Endothelial cell of umbilical vein (primary cell): Measurements from ENCODE around the gene EXOC1. TPM values are rescaled to one million over a fixed set of nuclear protein-coding genes. Genes with fewer than 3 reads are reported as not detected.

Source experiments
- BruUV-seq: library from RNA; stranded (reverse); fragments of 400-500 nt; replicated peaks from 2 replicates; lab custom pipeline; 2021; lab: Mats Ljungman, UMichigan
- CTCF ChIA-PET: fragments of 300-600, 350-600 bp; sonication (Branson Sonifier 250); formaldehyde crosslinking; loops from one replicate; lab custom pipeline; 2021; ENCODE audit warnings: antibody characterized with exemption, inconsistent platforms; lab: Charles Lee
- POLR2A ChIA-PET: fragments of 300-600, 350-600 bp; sonication (Branson Sonifier 250); formaldehyde crosslinking; loops from one replicate; lab custom pipeline; 2021; ENCODE audit warnings: antibody characterized with exemption, inconsistent platforms; lab: Charles Lee
- DNase-seq: peaks from one replicate; pipeline ENCODE4 v3.0.0-alpha.2; 2011; ENCODE audit warnings: low read depth, low spot score
- FAIRE-seq: peaks from 2 replicates; lab custom pipeline; 2011; peaks lifted over from hg19 to GRCh38; lab: Jason Lieb, UNC
- H2AFZ ChIP-seq: 2 replicates; pipeline ENCODE4 v1.6.0; 2012; ENCODE audit warnings: low read depth, low read length, control low read depth, inconsistent platforms
- H3K27ac ChIP-seq: 2 replicates; pipeline ENCODE4 v1.5.1; 2011; ENCODE audit warnings: low read depth, mild to moderate bottlenecking, control low read depth, low read length, moderate library complexity; ENCODE audit not compliant: insufficient read depth
- H3K27me3 ChIP-seq, 2 experiments: 2 replicates each; pipeline versions ENCODE4 v1.6.0 to v1.6.1; 2011; ENCODE audit warnings: low read length in 2 of 2, mixed read lengths in 1 of 2; ENCODE audit not compliant: control insufficient read depth in 2 of 2, insufficient read depth in 2 of 2
- H3K36me3 ChIP-seq, 2 experiments: 2 replicates in 1 of 2; 3 replicates in 1 of 2; pipeline ENCODE4 v1.5.1; 2011; ENCODE audit warnings: low read length in 2 of 2, mild to moderate bottlenecking in 1 of 2, moderate library complexity in 1 of 2; ENCODE audit not compliant: control insufficient read depth in 2 of 2, insufficient read depth in 2 of 2; ENCODE audit errors: extremely low read depth in 1 of 2
- H3K4me1 ChIP-seq: 3 replicates; pipeline ENCODE4 v1.5.1; 2011; ENCODE audit warnings: mild to moderate bottlenecking, low read length; ENCODE audit not compliant: control insufficient read depth, insufficient read depth; ENCODE audit errors: extremely low read depth
- H3K4me2 ChIP-seq: 2 replicates; pipeline ENCODE4 v1.6.1; 2011; ENCODE audit warnings: low read length, control low read depth, mixed read lengths; ENCODE audit not compliant: insufficient read depth
- H3K4me3 ChIP-seq, 3 experiments: fragments of 200-600 bp in 1 of 3; sonication (generic), shearing (Covaris generic) in 1 of 3; replicated peaks in 1 of 3; 2 replicates each; pipeline ENCODE4 v1.5.1; 2011 to 2016; ENCODE audit warnings: control low read depth in 3 of 3, low read length in 3 of 3, mild to moderate bottlenecking in 2 of 3, inconsistent platforms in 1 of 3, low read depth in 1 of 3, moderate library complexity in 1 of 3; ENCODE audit not compliant: insufficient read depth in 1 of 3
- H3K79me2 ChIP-seq: 2 replicates; pipeline ENCODE4 v1.6.0; 2012; ENCODE audit warnings: low read length, inconsistent platforms; ENCODE audit not compliant: control insufficient read depth, insufficient read depth
- H3K9ac ChIP-seq: replicated peaks from 2 replicates; pipeline ENCODE3; 2011; ENCODE audit warnings: low read length, control low read depth; ENCODE audit not compliant: insufficient read depth; ENCODE audit errors: extremely low read depth
- H3K9me1 ChIP-seq: replicated peaks from 3 replicates; pipeline ENCODE4 v1.6.0; 2011; ENCODE audit warnings: mild to moderate bottlenecking, low read length; ENCODE audit not compliant: control insufficient read depth, insufficient read depth; ENCODE audit errors: extremely low read depth
- H3K9me3 ChIP-seq: replicated peaks from 2 replicates; pipeline ENCODE4 v1.5.1; 2012; ENCODE audit warnings: low read length, inconsistent platforms; ENCODE audit not compliant: control insufficient read depth, insufficient read depth
- H4K20me1 ChIP-seq: replicated peaks from 2 replicates; pipeline ENCODE3; 2011; ENCODE audit warnings: mild to moderate bottlenecking, low read length; ENCODE audit not compliant: control insufficient read depth, insufficient read depth; ENCODE audit errors: extremely low read depth
- CTCF ChIP-seq, 2 donors: IDR thresholded peaks; 1 replicate in 1 of 2; 2 replicates in 1 of 2; pipeline ENCODE4 v1.5.1; 2011; ENCODE audit warnings: low read length in 2 of 2, mild to moderate bottlenecking in 2 of 2, moderate library complexity in 2 of 2, control low read depth in 1 of 2, inconsistent platforms in 1 of 2, low read depth in 1 of 2; ENCODE audit not compliant: insufficient read depth in 1 of 2; ENCODE audit errors: extremely low read depth in 1 of 2
- EZH2 ChIP-seq: IDR thresholded peaks from 2 replicates; pipeline ENCODE4 v1.6.1; 2012; ENCODE audit warnings: borderline replicate concordance, low read depth, mild to moderate bottlenecking, moderate library complexity, low read length, inconsistent platforms; ENCODE audit not compliant: severe bottlenecking
- FOS ChIP-seq: IDR thresholded peaks from 2 replicates; pipeline ENCODE4 v1.6.1; 2011; ENCODE audit warnings: mild to moderate bottlenecking, low read length, moderate library complexity, borderline replicate concordance; ENCODE audit not compliant: insufficient read depth
- GATA2 ChIP-seq: IDR thresholded peaks from 2 replicates; pipeline ENCODE4 v1.7.0; 2011; ENCODE audit warnings: low read depth, mild to moderate bottlenecking, moderate library complexity, mixed read lengths, low read length; ENCODE audit not compliant: insufficient read length, insufficient read depth
- MAX ChIP-seq: IDR thresholded peaks from 2 replicates; pipeline ENCODE4 v1.6.1; 2011; ENCODE audit not compliant: insufficient read depth, insufficient read length
- MYC ChIP-seq: IDR thresholded peaks from one replicate; pipeline ENCODE4 v1.6.1; 2011; ENCODE audit warnings: mild to moderate bottlenecking, low read depth, low read length
- POLR2A ChIP-seq: IDR thresholded peaks from 2 replicates; pipeline ENCODE4 v1.6.1; 2012; ENCODE audit warnings: low read depth, mild to moderate bottlenecking, control low read depth, low read length
- dilution Hi-C: fragments of 300-500 bp; cut with MboI; formaldehyde crosslinking; loops from one replicate; pipeline ENCODE4 v1.15.0; 2019; ENCODE audit warnings: low sequenced_read_pairs; ENCODE audit not compliant: extremely low pct_ligation_motif_present
- intact Hi-C: fragments of 100-400 bp; cut with micrococcal nuclease; formaldehyde crosslinking; loops from one replicate; pipeline ENCODE4 v1.10.0; 2022
- polyA plus RNA-seq, 4 experiments: library from polyadenylated mRNA; depleted of rRNA in 3 of 4; stranded (reverse) in 3 of 4; unstranded in 1 of 4; fragments of >200 nt; gene quantifications; 2 replicates each; pipeline versions ENCODE4 v1.2.1 to v1.2.3, GENCODE V29; 2011 to 2012; ENCODE audit warnings: missing spikeins in 1 of 4
- total RNA-seq: library from RNA; stranded (reverse); gene quantifications from 2 replicates; pipeline ENCODE4 v1.2.3, GENCODE V29; 2021

EXOC1 gene
- total and polyA plus RNA-seq, 2 donors (not counting 3 experiments of a cell fraction or from before 2014, with no cell fraction given), result 11.6 to 33.3 TPM

- Histone ChIP-seq H4K20me1 (no peaks in the 10 kb centered on the region), H3K9me1 (no peaks in the 10 kb centered on the region), H3K9ac (no peak overlapping the region), H3K27me3 (no peaks in the 10 kb centered on the region), H2AFZ (no peak overlapping the region), H3K27ac (no peak overlapping the region), H3K4me2 (no peak overlapping the region), H3K36me3 (no peaks in the 10 kb centered on the region), H3K4me3 (no peak overlapping the region), H3K79me2 (no peaks in the 10 kb centered on the region), H3K9me3 (no peaks in the 10 kb centered on the region), H3K4me1 (no peaks in the 10 kb centered on the region)
- POLR2A ChIA-PET, result no interaction called here
- no peak for FAIRE-seq
- CTCF ChIA-PET, result interaction anchor here (1.2 kb wide), 1 partner anchor 17 kb away, joined by 3 read pairs; no protein-coding TSS in a partner anchor
- BruUV-seq, result no TSS peak
- no peak for DNase-seq
- dilution Hi-C loops (no loop called here), intact Hi-C loops (no loop called here)
- TF ChIP-seq FOS (no peak), GATA2 (no peak), MAX (no peak), MYC (no peak), EZH2 (no peak), CTCF (IDR thresholded peaks at IDR 0.05; ENCODE audit: extremely low read depth in 1 of 2, insufficient read depth in 1 of 2, low read depth in 1 of 2, low read length in 2 of 2) (no peak), POLR2A (no peak)
Measured at GRCh38 chr4:55931043-55931442, 77.6 kb downstream of the EXOC1 start.
